ENCODE results near the gene HEMK1. TPM values are rescaled to one million over a fixed set of nuclear protein-coding genes. Genes with fewer than 3 reads are reported as not detected.

The HEMK1 gene
- total RNA-seq, 4 donors from 2014 or later: 7.3 to 11.6 (median 7.9) TPM

GRCh38 chr3:50616770-50617095 lies 47.4 kb downstream of the HEMK1 start:
- TF ChIP-seq POLR2AphosphoS5 (IDR thresholded peaks at IDR 0.05) (peak in 1 of 3 donors; percentile 30), EP300 (IDR thresholded peaks at IDR 0.05; ENCODE audit: low read depth) (no peak)
- Histone ChIP-seq H3K36me3 (no peaks in the 10 kb centered on the region), H3K27ac (peak overlapping the region; percentile 90 to 95 (median 93)), H3K27me3 (no peaks in the 10 kb centered on the region), H3K4me3 (peak overlapping the region; percentile 44 to 88 (median 76)), H3K4me1 (peaks cover 0 to 45% (median 30%) of the 10 kb centered on the region in 4 donors), H3K9me3 (no peaks in the 10 kb centered on the region)
- in situ Hi-C loops (cut with MboI; ENCODE audit: low pct_ligation_motif_present in 1 of 4, low pct_unique_long_range_greater_than_20kb in 1 of 4, low sequenced_read_pairs in 3 of 4) (loop anchor here in 2 of 4 donors (25.0 kb wide), 1 partner anchor 771 kb away; the partner anchor contains the start of genes MANF (in 2 of the 2) and RBM15B (in 2 of the 2)), intact Hi-C loops (cut with DNase I; ENCODE audit: low total_unique reads) (loop anchor here (5.0 kb wide), 1 partner anchor 761 kb away; no protein-coding TSS in a partner anchor)
- DNase-seq: peak; percentile 97
- 0% methylated on average over 21 of the region's 22 CpGs; no CpG with 5 or more reads in 1 of the 2 donors for WGBS, 2 donors (ENCODE audit: low coverage in 1 of 2)

DNA sequence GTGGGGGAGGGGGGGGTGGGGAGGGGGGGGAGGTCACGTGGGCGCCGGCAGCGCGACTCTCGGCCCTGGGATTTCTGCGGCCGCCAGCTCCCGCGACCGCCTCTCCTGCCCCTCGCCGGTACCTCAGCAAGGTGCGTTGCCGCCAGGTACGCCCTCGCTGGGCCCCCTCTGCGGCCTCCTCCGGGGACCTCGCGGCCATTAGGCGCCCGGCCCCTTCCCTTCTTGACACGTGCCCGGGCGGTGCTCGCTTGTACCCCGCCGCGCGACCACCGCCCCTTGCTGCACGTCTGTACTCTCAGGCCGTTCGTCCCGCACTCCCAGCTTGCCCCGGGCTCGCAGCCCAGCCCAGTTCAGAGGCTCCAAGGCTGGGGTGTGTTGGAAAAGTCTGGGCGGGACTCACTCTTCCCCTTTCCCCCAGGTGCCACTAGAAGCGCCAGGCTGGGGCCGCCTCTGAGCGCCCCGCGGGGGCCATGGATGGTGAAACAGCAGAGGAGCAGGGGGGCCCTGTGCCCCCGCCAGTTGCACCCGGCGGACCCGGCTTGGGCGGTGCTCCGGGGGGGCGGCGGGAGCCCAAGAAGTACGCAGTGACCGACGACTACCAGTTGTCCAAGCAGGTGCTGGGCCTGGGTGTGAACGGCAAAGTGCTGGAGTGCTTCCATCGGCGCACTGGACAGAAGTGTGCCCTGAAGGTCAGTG lies 47.9 kb downstream of the HEMK1 start, which contains the start of gene MAPKAPK3:
MAPKAPK3 (plus strand) TSS at position 56 of the 696 bp plus-strand sequence; CDS start at position 471, 415 bp downstream.
- Histone ChIP-seq H3K27me3 (no peaks in the 10 kb centered on the region), H3K4me3 (peak within 1 kb of the TSS; percentile 74 to 96 (median 82)), H3K27ac (peak within 1 kb of the TSS; percentile 90 to 95 (median 93)), H3K4me1 (peaks cover 0 to 44% (median 29%) of the 10 kb centered on the region in 4 donors), H3K36me3 (no peaks in the 10 kb centered on the region), H3K9me3 (no peaks in the 10 kb centered on the region)
- TF ChIP-seq POLR2A (IDR thresholded peaks at IDR 0.05): peak; percentile 66
- TF ChIP-seq POLR2AphosphoS5 (IDR thresholded peaks at IDR 0.05): peak in 2 of 3 donors; percentile 7 to 48
- TF ChIP-seq, protein P1, sequence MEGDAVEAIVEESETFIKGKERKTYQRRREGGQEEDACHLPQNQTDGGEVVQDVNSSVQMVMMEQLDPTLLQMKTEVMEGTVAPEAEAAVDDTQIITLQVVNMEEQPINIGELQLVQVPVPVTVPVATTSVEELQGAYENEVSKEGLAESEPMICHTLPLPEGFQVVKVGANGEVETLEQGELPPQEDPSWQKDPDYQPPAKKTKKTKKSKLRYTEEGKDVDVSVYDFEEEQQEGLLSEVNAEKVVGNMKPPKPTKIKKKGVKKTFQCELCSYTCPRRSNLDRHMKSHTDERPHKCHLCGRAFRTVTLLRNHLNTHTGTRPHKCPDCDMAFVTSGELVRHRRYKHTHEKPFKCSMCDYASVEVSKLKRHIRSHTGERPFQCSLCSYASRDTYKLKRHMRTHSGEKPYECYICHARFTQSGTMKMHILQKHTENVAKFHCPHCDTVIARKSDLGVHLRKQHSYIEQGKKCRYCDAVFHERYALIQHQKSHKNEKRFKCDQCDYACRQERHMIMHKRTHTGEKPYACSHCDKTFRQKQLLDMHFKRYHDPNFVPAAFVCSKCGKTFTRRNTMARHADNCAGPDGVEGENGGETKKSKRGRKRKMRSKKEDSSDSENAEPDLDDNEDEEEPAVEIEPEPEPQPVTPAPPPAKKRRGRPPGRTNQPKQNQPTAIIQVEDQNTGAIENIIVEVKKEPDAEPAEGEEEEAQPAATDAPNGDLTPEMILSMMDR (IDR thresholded peaks at IDR 0.05): peak in 2 of 5 experiments; percentile 12 to 26
- no peak for TF ChIP-seq EP300 (IDR thresholded peaks at IDR 0.05; ENCODE audit: low read depth)
- in situ Hi-C loops (cut with MboI; ENCODE audit: low pct_ligation_motif_present in 1 of 4, low pct_unique_long_range_greater_than_20kb in 1 of 4, low sequenced_read_pairs in 3 of 4): loop anchor here in 2 of 4 donors (25.0 kb wide), 1 partner anchor 770 kb away; the partner anchor contains the start of genes MANF (in 2 of the 2) and RBM15B (in 2 of the 2)
- peak; percentile 66 for DNase-seq
- WGBS, 2 donors (ENCODE audit: low coverage in 1 of 2): 0% methylated on average over 40 of the region's 58 CpGs; no CpG with 5 or more reads in 1 of the 2 donors
- intact Hi-C loops (cut with DNase I; ENCODE audit: low total_unique reads): loop anchor here (5.0 kb wide), 1 partner anchor 760 kb away; no protein-coding TSS in a partner anchor

DNA sequence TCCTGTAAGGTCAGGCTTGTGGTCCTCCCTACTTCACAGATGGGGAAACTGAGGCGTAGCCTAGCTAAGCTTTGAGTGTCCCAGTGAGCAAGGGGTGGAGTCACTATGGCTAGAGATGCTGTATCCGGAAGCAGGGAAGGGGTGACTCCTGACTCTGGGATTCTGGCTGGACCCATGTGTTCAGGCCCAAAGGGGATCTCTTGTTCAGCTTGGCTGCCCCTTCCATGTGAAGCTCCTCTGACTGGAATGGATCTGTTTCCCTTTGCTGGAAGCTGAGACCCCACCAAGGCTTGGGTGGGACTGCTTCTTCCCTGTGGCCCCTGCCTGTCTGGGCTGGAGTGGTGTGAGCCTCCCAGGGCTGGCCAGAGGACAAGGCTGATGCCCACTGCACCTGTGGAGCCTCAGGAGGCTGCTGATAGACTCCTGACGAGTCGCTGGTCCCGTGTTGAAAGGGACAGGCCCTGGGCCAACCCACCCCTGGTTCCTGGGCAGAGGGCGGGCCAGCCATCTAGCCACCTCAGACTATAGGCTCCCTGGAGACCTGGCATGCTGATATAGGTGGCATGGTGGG lies 48.7 kb downstream of the HEMK1 start:
- intact Hi-C loops (cut with DNase I; ENCODE audit: low total_unique reads): loop anchor here (5.0 kb wide), 1 partner anchor 759 kb away; no protein-coding TSS in a partner anchor
- TF ChIP-seq POLR2A (IDR thresholded peaks at IDR 0.05) (no peak), POLR2AphosphoS5 (IDR thresholded peaks at IDR 0.05) (no peak), EP300 (IDR thresholded peaks at IDR 0.05; ENCODE audit: low read depth) (no peak)
- TF ChIP-seq, protein P1 (IDR thresholded peaks at IDR 0.05): no peak
- peak overlapping the region; percentile 74 to 96 (median 82) for H3K4me3 ChIP-seq
- no peaks in the 10 kb centered on the region for H3K36me3 ChIP-seq
- peak overlapping the region; percentile 90 to 95 (median 93) for H3K27ac ChIP-seq
- in situ Hi-C loops (cut with MboI; ENCODE audit: low pct_ligation_motif_present in 1 of 4, low pct_unique_long_range_greater_than_20kb in 1 of 4, low sequenced_read_pairs in 3 of 4): loop anchor here in 2 of 4 donors (25.0 kb wide), 1 partner anchor 769 kb away; the partner anchor contains the start of genes MANF (in 2 of the 2) and RBM15B (in 2 of the 2)
- H3K4me1 ChIP-seq: peaks cover 0 to 36% (median 22%) of the 10 kb centered on the region in 4 donors
- WGBS, 2 donors (ENCODE audit: low coverage in 1 of 2): 30% methylated on average over 6 of the region's 6 CpGs; no CpG with 5 or more reads in 1 of the 2 donors
- H3K9me3 ChIP-seq: no peaks in the 10 kb centered on the region
- no peak for DNase-seq
- no peaks in the 10 kb centered on the region for H3K27me3 ChIP-seq

GRCh38 chr3:50620420-50620819 lies 51.1 kb downstream of the HEMK1 start:
- Histone ChIP-seq H3K9me3 (no peaks in the 10 kb centered on the region), H3K4me1 (peaks cover 0 to 42% (median 30%) of the 10 kb centered on the region in 4 donors), H3K36me3 (no peaks in the 10 kb centered on the region), H3K4me3 (no peak overlapping the region), H3K27ac (peak overlapping the region in 1 of 4 donors; percentile 46), H3K27me3 (no peaks in the 10 kb centered on the region)
- in situ Hi-C loops (cut with MboI; ENCODE audit: low pct_ligation_motif_present in 1 of 4, low pct_unique_long_range_greater_than_20kb in 1 of 4, low sequenced_read_pairs in 3 of 4) (loop anchor here (10.0 to 25.0 kb wide), 2 partner anchors 754 to 767 kb away; partner anchors contain the start of genes MANF (in 2 of the 4) and RBM15B (in 2 of the 4)), intact Hi-C loops (cut with DNase I; ENCODE audit: low total_unique reads) (no loop called here)
- 73% methylated on average over 1 of the region's 1 CpG; no CpG with 5 or more reads in 1 of the 2 donors for WGBS, 2 donors (ENCODE audit: low coverage in 1 of 2)
- TF ChIP-seq EP300 (IDR thresholded peaks at IDR 0.05; ENCODE audit: low read depth) (no peak), POLR2A (IDR thresholded peaks at IDR 0.05) (no peak), POLR2AphosphoS5 (IDR thresholded peaks at IDR 0.05) (no peak)
- TF ChIP-seq, protein P1 (IDR thresholded peaks at IDR 0.05): no peak
- no peak for DNase-seq

Data from transverse colon (tissue), 4 donors.